GM04503 (cell line): ENCODE results near the gene SLC25A21.

Experiments
- DNase-seq: peaks from one replicate; pipeline ENCODE4 v3.0.0-alpha.2; 2012; ENCODE audit warnings: low read depth

The SLC25A21 gene

DNA sequence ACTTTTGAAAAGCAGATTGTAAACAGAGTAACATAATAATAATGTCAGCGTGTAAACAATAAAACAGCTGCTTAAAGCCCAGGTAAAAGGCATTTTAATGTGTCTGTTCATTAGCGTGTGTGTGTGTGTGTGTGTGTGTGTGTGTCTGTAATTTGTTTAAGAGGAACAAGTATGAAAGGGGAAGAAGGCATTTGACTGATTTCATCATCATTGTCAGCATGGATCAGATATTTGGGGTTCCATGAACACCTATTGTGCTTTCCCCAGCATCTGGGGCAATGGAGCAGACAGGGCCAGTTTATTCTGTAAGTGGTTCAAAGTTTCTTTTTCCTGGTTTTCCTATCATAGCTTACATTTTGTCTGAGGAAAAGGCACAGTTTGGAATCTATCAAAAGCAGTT lies 28.9 kb downstream of the SLC25A21 start:
- no peak for DNase-seq

- no peak for DNase-seq
Measured at GRCh38 chr14:37142835-37143401, 29.5 kb downstream of the SLC25A21 start.

- DNase-seq = no peak
Measured at GRCh38 chr14:37140176-37140575, 32.2 kb downstream of the SLC25A21 start.

- DNase-seq = no peak
Measured at GRCh38 chr14:37139710-37140109, 32.7 kb downstream of the SLC25A21 start.

GRCh38 chr14:37138898-37139297 lies 33.5 kb downstream of the SLC25A21 start:
- DNase-seq = no peak

DNA sequence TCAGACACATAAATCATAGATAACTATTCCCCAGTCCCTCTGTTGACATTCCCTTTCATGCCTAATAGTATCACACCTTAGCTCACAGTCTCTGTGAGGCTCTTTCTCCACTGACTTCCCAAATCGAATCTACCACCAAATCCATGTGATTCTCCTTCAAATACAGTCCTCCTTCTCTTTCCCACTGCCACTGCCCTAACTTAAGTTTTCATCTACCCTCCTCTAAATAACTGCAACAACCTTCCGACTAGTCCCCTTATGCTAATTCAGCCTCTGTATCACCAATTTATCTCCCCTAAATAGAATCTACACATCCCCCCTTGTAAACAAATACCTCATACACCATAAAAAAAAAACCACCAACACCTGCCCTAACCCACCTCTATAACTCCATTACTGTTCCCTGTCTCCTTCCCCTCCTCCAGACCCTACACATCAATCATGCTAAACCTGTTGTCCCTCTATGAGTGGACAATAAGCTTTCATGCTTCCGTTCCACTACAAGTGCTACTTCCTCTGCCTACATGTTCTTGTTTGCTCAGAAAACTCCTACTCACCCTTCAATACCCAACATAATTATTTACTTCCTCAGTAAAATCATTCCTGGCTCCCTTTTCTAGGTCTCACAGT lies 39.0 kb downstream of the SLC25A21 start:
- DNase-seq = no peak

- DNase-seq = no peak
Measured at GRCh38 chr14:37131205-37131604, 41.2 kb downstream of the SLC25A21 start.

DNA sequence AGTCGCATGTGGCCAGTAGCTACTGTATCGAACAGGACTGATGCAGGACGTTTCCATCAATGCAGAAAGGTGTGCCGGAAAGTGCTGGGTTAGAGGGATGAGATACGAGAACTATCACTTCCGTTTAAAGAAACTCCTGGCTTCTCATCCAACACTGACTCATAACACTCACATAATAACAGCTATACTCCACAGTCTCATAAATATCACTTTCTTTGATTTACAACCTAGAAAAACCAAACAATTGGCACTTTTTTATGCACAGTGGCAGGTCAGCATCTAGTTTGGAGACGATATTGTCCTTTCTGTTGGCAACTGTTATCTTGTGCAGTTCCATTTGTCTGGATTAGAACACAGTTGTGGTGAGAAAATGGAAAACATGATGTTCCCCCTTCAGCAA lies 43.4 kb downstream of the SLC25A21 start:
- DNase-seq = no peak

GRCh38 chr14:37124614-37125013 lies 47.8 kb downstream of the SLC25A21 start:
- DNase-seq = no peak

DNA sequence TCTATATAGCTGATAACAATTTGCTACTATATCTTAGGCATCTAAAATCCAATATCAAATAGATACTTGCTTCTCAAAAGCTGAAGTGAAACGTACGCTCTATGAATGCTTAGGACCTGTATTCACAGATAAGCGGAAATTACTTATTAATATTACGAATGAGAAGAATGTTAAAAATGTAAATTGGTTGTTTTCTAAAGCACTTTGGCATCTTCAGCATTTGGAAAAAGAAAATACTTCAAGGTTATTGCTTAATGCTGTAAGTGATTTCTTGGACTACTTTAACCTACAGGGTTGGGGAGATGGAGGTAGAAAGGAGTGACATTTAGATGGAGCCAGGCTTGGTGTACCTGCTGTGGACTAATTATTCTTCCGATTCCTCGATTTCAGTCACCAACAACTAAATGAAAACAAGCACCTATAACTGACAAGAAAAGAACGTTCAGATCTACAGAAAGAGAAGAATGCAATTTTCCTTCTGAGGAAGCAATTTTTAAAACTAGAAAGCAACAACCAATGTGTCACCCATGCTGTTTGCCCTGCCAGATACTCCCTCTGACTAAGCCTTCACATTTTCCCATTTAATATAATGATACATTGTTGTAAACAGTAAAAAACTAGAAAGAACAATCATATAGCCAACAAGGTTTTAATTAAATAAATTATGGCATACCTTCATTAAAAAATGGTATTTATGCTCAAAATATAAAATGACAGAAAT lies 49.3 kb downstream of the SLC25A21 start:
- DNase-seq = no peak

- DNase-seq = no peak
Measured at GRCh38 chr14:37122288-37122687, 50.1 kb downstream of the SLC25A21 start.

DNA sequence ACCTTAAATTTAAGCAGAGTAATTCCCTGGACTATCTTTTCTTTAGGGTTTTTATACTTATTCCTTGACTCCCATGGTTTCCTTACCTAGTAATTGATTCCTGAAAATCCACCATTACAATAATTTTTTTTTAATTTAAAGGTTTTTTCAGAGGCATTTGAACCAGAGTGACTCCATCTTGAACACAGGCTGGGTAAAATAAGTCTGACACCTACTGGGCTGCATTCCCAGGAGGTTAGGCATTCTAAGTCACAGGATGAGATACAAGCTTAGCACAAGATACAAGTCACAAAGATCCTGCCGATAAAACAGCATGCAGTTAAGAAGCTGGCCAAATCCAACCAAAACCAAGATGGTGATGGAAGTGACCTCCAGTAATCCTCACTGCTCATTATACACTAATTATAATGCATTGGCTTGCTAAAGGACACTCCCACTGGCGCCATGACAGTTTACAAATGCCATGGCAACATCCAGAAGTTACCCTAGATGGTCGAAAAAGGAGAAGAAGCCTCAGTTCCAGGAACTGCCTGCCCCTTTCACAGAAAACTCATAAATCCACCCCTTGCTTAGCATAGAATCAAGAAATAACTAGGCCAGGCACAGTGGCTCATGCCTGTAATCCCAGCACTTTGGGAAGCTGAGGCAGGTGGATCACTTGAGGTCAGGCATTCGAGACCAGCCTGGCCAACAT lies 53.6 kb downstream of the SLC25A21 start:
- DNase-seq = no peak

DNA sequence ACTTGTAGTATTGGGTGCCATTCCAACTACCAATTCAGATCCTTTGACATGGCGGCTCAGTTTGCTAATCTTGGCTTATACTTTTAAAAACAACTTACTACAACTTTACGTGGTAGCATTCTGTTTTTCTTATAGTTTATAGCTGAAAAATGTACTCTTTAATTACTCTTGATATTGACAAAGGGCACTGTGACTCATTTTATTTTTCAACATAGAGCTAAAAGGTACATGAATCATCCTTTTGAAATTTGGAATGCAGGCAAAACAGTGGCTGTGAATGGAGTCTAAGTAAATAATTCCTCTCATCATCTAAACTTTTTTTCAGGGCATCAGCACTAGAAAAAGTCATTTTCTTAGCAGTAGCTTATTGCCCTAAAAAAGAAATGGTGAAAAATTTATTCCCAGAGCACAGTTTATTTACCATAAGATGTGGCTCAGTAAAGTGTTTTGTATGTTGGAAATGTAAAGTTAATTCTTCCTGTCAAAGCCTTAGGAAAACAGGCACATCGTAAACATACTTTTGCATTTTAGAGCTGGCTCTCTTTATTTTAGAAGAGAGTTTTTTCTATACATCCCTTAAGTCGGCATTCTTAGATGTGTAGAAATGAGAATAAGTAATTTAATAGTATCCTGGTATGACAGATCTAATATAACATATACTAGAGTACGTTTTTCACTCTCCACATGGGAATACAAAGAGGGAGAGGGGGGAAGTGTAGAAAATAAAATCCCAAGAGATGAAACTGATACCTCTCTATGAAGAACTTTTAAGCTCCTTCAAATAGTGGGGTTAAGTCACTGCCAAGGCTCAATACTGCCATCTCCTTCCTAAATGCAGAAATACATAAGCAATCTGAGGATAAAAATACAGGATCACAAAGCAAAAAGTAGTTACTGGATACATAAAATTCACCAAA lies 55.2 kb downstream of the SLC25A21 start:
- DNase-seq = peak; percentile 13

- DNase-seq = no peak
Measured at GRCh38 chr14:37115406-37115805, 57.0 kb downstream of the SLC25A21 start.

- no peak for DNase-seq
Measured at GRCh38 chr14:37114559-37114958, 57.8 kb downstream of the SLC25A21 start.

- no peak for DNase-seq
Measured at GRCh38 chr14:37114002-37114401, 58.4 kb downstream of the SLC25A21 start.

- DNase-seq = no peak
Measured at GRCh38 chr14:37098132-37098531, 74.3 kb downstream of the SLC25A21 start.

GRCh38 chr14:37094502-37094901 lies 77.9 kb downstream of the SLC25A21 start:
- DNase-seq = no peak

DNA sequence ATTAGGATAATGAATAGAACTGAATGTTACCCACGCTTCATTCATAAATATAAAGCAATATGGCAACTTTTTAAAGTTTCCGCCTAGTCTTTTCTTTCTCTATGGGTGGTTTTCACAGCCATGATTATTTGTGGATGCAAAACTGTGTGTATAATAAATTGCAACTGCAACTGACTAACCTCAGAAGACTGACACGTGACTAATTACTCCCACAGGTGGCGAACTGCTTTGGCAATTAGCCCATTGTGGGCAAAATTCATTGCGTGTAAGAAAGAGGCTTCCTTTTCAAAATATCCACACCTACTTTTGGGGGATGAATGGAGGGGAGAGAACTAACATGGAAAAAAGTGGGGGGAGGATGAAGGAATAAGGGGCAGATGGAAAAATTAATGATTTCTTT lies 79.0 kb downstream of the SLC25A21 start:
- no peak for DNase-seq

DNA sequence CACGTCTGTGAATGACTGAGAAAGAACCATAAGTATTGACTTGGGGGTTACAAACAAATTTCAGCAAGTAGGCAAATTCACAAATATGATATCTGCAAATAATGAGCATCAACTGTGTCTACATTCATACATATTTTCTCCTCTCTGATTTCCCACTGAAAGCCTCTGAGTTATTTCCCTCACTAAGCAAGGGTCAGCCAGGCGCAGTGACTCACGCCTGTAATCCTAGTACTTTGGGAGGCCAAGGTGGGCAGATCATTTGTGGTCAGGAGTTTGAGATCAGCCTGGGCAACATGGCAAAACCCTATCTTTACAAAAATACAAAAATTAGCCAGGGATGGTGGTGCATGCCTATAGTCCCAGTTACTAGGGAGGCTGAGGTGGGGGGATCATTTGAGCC lies 80.8 kb downstream of the SLC25A21 start:
- DNase-seq = no peak

- no peak for DNase-seq
Measured at GRCh38 chr14:37090026-37090425, 82.4 kb downstream of the SLC25A21 start.

DNA sequence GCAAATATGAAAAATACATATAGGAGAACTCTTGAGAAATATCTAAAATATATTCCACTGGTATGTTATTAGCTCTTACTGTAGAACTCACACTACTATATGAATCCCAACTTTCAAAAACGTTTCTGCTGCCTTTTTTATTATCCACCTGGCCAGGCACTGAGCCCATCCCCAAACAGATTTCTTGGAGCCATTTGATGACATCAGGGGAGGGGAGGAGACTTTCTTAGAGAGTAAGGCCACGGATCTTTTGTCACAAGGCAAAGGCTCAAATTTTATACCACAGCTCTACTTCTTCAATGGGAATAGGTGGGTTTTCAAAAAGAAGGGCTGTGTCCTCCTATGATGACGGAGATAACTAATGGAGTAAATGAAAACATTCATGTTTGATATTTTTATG lies 83.0 kb downstream of the SLC25A21 start:
- DNase-seq = no peak
